ENCODE data around the gene LPIN1. TPM values are rescaled to one million over a fixed set of nuclear protein-coding genes. Genes with fewer than 3 reads are reported as not detected.
"Not testable (repeated sequence)": the region's sequence is repeated elsewhere in the genome, so short reads cannot be mapped to it uniquely, and the experiment has no call there.

The LPIN1 gene
- total RNA-seq, 1 donor from 2014 or later: 48.8 TPM

GRCh38 chr2:11722292-11723060 is 24.0 kb upstream of the LPIN1 start:
- H3K27me3 Mint-ChIP-seq (ENCODE audit: low read depth): peaks cover 39% of the 10 kb centered on the region
- intact Hi-C loops (cut with micrococcal nuclease): no loop called here

DNA sequence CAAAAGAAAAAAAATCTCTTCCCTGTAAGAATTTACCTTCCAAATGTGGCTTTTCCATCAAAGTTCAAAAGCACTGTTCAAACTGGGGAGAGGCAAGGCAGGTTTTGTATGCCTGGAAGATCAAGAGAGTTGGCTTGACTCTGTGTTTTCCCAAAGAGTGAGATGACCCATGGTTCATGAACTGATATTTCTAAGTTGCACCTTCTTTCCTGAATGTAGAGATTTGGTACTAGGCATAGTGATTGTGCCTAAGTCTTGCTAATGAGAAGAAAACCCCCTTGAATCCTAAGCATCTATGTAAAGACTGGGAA is 23.4 kb upstream of the LPIN1 start:
- DNase-seq (ENCODE audit: low spot score): no peak
- Mint-ChIP-seq H3K4me1 (ENCODE audit: low read depth) (peaks cover 5% of the 10 kb centered on the region), H3K27me3 (ENCODE audit: low read depth) (peaks cover 42% of the 10 kb centered on the region), H3K27ac (no peak overlapping the region), H3K36me3 (ENCODE audit: low read depth) (no peaks in the 10 kb centered on the region), H3K4me3 (ENCODE audit: low read depth) (no peak overlapping the region), H3K9me3 (no peaks in the 10 kb centered on the region)
- intact Hi-C loops (cut with micrococcal nuclease): no loop called here

More at GRCh38 chr2:11722292-11723060, 24.0 kb upstream of the LPIN1 start:
- no peak for DNase-seq (ENCODE audit: low spot score)
- Mint-ChIP-seq H3K36me3 (ENCODE audit: low read depth) (no peaks in the 10 kb centered on the region), H3K9me3 (no peaks in the 10 kb centered on the region), H3K4me1 (ENCODE audit: low read depth) (peaks cover 5% of the 10 kb centered on the region), H3K27ac (no peak overlapping the region), H3K4me3 (ENCODE audit: low read depth) (no peak overlapping the region)

DNA sequence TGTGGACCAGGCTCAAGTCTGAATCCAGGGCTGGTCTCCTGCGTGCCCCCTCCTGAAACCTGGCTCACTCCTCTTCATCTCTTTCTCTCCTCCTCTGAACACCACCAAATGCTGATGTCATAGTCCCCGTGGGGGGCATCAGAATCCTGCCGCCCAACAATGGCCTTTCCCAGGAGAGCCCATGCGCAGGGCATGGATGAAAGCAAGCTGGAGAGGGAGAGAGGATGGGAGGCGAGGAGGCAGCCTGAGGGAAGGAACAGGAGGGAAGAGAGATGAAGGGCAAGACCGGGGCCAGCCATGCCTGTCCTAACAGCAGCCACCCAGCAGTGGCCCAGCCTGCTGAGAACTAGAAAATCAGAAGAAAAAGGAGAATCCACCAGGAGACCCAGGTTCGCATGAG is 22.3 kb upstream of the LPIN1 start:
- H3K4me3 Mint-ChIP-seq (ENCODE audit: low read depth): no peak overlapping the region
- H3K27me3 Mint-ChIP-seq (ENCODE audit: low read depth): peaks cover 42% of the 10 kb centered on the region
- H3K27ac Mint-ChIP-seq: no peak overlapping the region
- peaks cover 5% of the 10 kb centered on the region for H3K4me1 Mint-ChIP-seq (ENCODE audit: low read depth)
- no peaks in the 10 kb centered on the region for H3K36me3 Mint-ChIP-seq (ENCODE audit: low read depth)
- no peaks in the 10 kb centered on the region for H3K9me3 Mint-ChIP-seq
- no peak for DNase-seq (ENCODE audit: low spot score)
- intact Hi-C loops (cut with micrococcal nuclease): no loop called here

- Mint-ChIP-seq H3K4me3 (ENCODE audit: low read depth) (no peak overlapping the region), H3K27me3 (ENCODE audit: low read depth) (peaks cover 32% of the 10 kb centered on the region), H3K27ac (no peak overlapping the region), H3K36me3 (ENCODE audit: low read depth) (no peaks in the 10 kb centered on the region), H3K9me3 (no peaks in the 10 kb centered on the region), H3K4me1 (ENCODE audit: low read depth) (no peaks in the 10 kb centered on the region)
- DNase-seq (ENCODE audit: low spot score): no peak
- intact Hi-C loops (cut with micrococcal nuclease): no loop called here
Observed at GRCh38 chr2:11726384-11726783, 20.0 kb upstream of the LPIN1 start.

DNA sequence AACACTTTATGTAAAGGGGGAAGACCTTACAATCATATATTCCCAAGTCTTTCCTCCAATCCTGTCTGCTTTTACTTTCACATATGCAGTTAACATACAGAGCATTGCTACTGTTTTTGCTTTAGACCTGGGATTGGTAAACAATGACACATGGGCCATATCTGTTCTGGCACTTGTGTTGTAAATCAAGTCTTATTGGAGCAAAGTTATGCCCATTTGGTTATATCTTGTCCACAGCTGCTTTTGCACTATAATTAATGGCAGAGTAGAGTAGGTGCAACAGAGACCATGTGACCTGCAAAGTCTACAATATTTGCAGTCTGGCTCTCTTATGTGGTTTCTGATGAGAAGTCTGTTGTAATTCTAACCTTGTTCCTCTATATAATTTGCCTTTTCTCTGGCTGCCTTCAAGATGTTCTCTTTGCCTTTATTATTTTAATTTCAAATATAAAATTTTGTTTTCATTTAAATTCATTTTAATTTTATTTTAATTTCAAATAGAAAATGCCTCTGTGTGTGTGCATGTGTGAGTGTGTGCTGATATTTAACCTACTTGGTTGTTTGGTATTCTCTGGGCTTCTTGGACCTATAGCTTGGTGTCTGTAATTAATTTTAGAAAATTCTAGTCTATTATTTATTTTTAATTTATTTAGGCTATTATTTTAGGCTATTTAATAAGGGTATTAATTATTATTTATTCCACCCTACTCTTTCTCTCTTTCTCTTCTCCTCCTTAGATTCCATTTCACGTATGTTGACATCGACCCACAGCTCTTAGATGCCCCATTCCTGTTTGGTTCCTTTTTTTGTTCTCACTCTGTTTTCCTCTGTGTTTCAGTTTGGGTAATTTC is 16.8 kb upstream of the LPIN1 start:
- Mint-ChIP-seq H3K4me3 (ENCODE audit: low read depth) (no peak overlapping the region), H3K9me3 (no peaks in the 10 kb centered on the region), H3K36me3 (ENCODE audit: low read depth) (no peaks in the 10 kb centered on the region), H3K27me3 (ENCODE audit: low read depth) (peaks cover 38% of the 10 kb centered on the region), H3K27ac (no peak overlapping the region), H3K4me1 (ENCODE audit: low read depth) (no peaks in the 10 kb centered on the region)
- intact Hi-C loops (cut with micrococcal nuclease): no loop called here
- DNase-seq (ENCODE audit: low spot score): no peak

GRCh38 chr2:11731214-11731984 is 15.0 kb upstream of the LPIN1 start:
- H3K36me3 Mint-ChIP-seq (ENCODE audit: low read depth); intact Hi-C loops (cut with micrococcal nuclease); DNase-seq (ENCODE audit: low spot score); H3K4me1 Mint-ChIP-seq (ENCODE audit: low read depth); H3K27ac Mint-ChIP-seq; H3K9me3 Mint-ChIP-seq; H3K4me3 Mint-ChIP-seq (ENCODE audit: low read depth): not testable (repeated sequence)
- H3K27me3 Mint-ChIP-seq (ENCODE audit: low read depth): peaks cover 40% of the 10 kb centered on the region

DNA sequence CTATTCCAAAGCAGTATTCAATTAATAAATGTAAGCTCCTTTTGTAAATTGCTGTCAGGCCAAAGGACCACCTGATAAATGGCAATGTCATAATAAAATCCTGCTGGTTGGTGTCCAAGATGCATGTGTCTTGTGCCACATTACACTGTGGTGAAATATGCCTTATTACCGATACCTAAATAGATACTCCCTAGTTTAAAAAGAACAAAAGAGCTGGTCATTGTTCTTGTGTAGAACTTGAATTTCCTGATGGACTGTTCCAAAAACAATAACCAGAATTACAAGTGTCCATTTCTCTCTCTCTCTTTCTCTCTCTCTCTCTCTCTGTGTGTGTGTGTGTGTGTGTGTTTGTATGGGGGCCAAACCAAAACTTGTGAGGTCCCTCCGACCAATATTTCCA is 13.8 kb upstream of the LPIN1 start:
- DNase-seq (ENCODE audit: low spot score): no peak
- H3K27ac Mint-ChIP-seq: no peak overlapping the region
- peaks cover 36% of the 10 kb centered on the region for H3K27me3 Mint-ChIP-seq (ENCODE audit: low read depth)
- H3K9me3 Mint-ChIP-seq: no peaks in the 10 kb centered on the region
- H3K4me3 Mint-ChIP-seq (ENCODE audit: low read depth): no peak overlapping the region
- H3K4me1 Mint-ChIP-seq (ENCODE audit: low read depth): peaks cover 2% of the 10 kb centered on the region
- intact Hi-C loops (cut with micrococcal nuclease): no loop called here
- no peaks in the 10 kb centered on the region for H3K36me3 Mint-ChIP-seq (ENCODE audit: low read depth)

DNA sequence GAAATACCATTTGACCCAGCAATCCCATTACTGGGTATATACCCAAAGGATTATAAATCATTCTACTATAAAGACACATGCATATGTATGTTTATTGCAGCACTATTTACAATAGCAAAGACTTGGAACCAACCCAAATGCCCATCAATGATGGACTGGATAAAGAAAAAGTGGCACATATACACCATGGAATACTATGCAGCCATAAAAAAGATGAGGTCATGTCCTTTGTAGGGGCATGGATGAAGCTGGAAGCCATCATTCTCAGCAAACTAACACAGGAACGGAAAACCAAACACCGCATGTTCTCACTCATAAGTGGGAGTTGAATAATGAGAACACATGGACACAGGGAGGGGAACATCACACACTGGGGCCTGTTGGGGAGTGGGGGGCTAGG is 8.6 kb upstream of the LPIN1 start:
- intact Hi-C loops (cut with micrococcal nuclease): loop anchor here (1.0 kb wide), 1 partner anchor 41 kb away; no protein-coding TSS in a partner anchor
- not testable (repeated sequence) for H3K9me3 Mint-ChIP-seq; H3K36me3 Mint-ChIP-seq (ENCODE audit: low read depth); H3K4me3 Mint-ChIP-seq (ENCODE audit: low read depth); DNase-seq (ENCODE audit: low spot score); H3K27ac Mint-ChIP-seq
- H3K27me3 Mint-ChIP-seq (ENCODE audit: low read depth): peaks cover 15% of the 10 kb centered on the region
- H3K4me1 Mint-ChIP-seq (ENCODE audit: low read depth): peaks cover 15% of the 10 kb centered on the region

GRCh38 chr2:11738589-11739436 is 7.6 kb upstream of the LPIN1 start:
- Mint-ChIP-seq H3K27ac (no peak overlapping the region), H3K27me3 (ENCODE audit: low read depth) (peaks cover 10% of the 10 kb centered on the region), H3K36me3 (ENCODE audit: low read depth) (no peaks in the 10 kb centered on the region), H3K4me1 (ENCODE audit: low read depth) (peaks cover 23% of the 10 kb centered on the region), H3K9me3 (no peaks in the 10 kb centered on the region), H3K4me3 (ENCODE audit: low read depth) (no peak overlapping the region)
- intact Hi-C loops (cut with micrococcal nuclease): loop anchor here (1.0 kb wide), 1 partner anchor 40 kb away; no protein-coding TSS in a partner anchor
- no peak for DNase-seq (ENCODE audit: low spot score)

GRCh38 chr2:11740723-11741122 is 5.7 kb upstream of the LPIN1 start:
- no peaks in the 10 kb centered on the region for H3K9me3 Mint-ChIP-seq
- no peak for DNase-seq (ENCODE audit: low spot score)
- no peak overlapping the region for H3K4me3 Mint-ChIP-seq (ENCODE audit: low read depth)
- intact Hi-C loops (cut with micrococcal nuclease): loop anchor here (10.0 kb wide), 2 partner anchors 276 to 926 kb away; partner anchors contain the start of genes E2F6 and PDIA6
- H3K27me3 Mint-ChIP-seq (ENCODE audit: low read depth): peaks cover 8% of the 10 kb centered on the region
- H3K36me3 Mint-ChIP-seq (ENCODE audit: low read depth): no peaks in the 10 kb centered on the region
- H3K4me1 Mint-ChIP-seq (ENCODE audit: low read depth): peaks cover 39% of the 10 kb centered on the region
- H3K27ac Mint-ChIP-seq: no peak overlapping the region

DNA sequence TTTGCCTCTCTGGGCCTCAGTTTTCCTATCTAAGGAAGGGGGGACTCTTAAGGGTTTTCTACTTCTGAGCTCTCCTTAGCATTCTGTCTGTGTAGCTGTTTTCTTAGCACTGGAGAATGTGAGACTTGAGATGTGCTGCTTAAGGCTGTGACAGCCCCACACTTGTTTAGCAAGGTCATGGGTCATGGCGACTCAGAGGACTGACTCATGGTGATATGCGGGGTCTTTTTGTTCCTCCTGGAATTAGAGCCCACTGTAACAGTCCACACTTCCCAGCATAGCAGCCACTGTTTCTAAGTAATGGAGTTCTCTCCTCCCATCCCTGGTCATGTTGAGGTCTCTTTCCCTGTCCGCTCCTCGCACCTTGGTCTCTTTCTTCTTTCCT is 4.1 kb upstream of the LPIN1 start:
- no peak overlapping the region for H3K4me3 Mint-ChIP-seq (ENCODE audit: low read depth)
- no peaks in the 10 kb centered on the region for H3K9me3 Mint-ChIP-seq
- intact Hi-C loops (cut with micrococcal nuclease): loop anchor here (10.0 kb wide), 2 partner anchors 278 to 928 kb away; partner anchors contain the start of genes E2F6 and PDIA6
- H3K36me3 Mint-ChIP-seq (ENCODE audit: low read depth): no peaks in the 10 kb centered on the region
- DNase-seq (ENCODE audit: low spot score): no peak
- peaks cover 2% of the 10 kb centered on the region for H3K27me3 Mint-ChIP-seq (ENCODE audit: low read depth)
- peaks cover 47% of the 10 kb centered on the region for H3K4me1 Mint-ChIP-seq (ENCODE audit: low read depth)
- H3K27ac Mint-ChIP-seq: no peak overlapping the region
